Measurements from ENCODE around the gene CD163L1.
"Not testable (repeated sequence)": the region's sequence is repeated elsewhere in the genome, so short reads cannot be mapped to it uniquely, and the experiment has no call there.

The CD163L1 gene

DNA sequence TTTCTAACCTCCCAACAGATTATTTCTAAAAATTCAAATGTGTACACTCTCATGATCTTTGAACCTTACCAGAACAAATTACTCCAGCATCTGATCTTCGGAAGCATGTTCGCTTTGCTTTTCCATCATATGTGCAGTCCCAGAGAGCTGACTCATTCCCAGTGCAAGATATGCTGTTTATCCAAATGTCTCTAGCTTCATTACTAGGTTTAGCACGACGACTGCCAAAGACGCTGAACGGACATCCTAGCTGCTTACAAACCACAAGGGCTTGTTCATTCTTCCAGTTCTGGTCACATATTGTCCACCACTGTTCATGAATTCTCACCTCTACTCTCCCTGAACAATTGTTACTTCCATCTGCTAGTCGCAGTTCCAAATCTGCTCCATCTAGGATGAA lies 40.5 kb downstream of the CD163L1 start:
- FAIRE-seq: no peak

DNA sequence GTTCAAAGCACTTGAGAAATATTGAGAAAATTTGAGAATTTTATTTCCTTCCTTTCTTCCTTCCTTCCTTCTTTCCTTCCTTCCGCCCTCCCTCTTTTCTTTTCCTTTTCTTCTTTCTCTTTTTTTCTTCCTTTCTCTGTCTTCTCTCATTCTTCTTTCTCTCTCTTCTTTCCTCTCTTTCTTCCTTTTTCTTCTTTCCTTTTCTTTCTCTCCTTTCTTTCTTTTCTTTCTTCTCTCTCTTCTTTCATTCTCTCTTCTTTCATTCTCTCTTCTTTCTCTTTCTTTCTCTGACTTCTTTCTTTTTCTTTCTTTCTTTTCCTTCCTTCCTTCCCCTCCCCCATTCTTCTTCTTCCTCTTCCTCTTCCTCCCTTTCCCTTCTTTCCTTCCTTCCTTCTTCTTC lies 44.9 kb downstream of the CD163L1 start:
- no peak for FAIRE-seq

GRCh38 chr12:7396418-7396817 lies 47.5 kb downstream of the CD163L1 start:
- FAIRE-seq: no peak

DNA sequence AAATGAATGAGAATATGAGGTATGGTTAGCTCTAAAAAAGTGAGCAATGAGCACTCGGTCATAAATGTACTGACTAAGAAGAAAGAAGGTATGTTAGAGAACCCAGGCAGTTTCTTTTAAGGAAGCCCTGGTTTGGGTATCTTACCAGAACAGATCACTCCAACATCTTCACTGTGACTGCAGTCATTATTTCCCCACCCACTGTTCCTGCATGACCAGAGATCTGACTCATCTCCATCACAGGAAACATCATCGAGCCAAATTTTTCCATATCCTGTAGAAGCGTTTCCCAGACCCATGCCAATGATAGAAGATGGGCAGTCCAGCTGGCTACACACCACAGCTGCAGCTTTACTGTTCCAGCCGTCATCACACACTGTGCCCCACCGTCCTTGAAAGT lies 48.0 kb downstream of the CD163L1 start:
- no peak for FAIRE-seq

DNA sequence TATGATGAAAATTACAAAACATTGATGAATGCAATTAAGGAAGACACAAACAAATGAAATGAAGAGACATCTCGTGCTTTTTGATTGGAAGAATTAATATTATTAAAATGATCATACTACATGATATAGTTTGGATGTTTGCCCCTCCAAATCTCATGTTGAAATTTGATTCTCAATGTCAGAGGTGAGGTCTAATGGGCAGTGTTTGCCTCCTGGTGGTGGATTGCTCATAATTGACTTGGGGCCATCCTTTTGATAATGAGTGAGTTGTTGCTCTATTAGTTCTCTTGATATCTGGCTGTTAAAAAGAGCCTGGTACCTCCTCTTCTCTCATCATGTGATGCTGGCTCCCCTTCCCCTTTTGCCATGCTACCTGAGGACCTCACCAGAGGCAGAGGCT lies 56.7 kb downstream of the CD163L1 start:
- no peak for FAIRE-seq

GRCh38 chr12:7383157-7383556 lies 60.8 kb downstream of the CD163L1 start:
- no peak for FAIRE-seq

GRCh38 chr12:7376196-7376595 lies 67.8 kb downstream of the CD163L1 start:
- no peak for FAIRE-seq

DNA sequence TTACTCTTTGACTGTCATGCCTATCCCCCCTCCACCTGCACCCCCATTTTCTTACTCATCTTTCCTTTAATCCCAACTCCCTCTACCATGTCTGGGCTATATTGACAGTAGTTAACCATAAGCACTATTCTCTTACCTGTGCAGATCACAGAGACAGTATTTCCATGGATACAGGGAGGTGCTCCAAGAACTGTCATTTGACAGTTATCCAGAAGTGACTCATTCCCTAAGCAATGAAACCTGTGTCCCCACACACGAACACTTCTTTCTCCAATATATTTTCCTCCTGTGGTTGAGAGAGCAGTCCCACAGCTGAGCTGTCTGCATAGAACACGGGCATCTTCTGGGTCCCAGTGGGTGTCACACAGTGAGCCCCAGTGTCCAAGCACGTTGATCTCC lies 68.8 kb downstream of the CD163L1 start:
- no peak for FAIRE-seq

GRCh38 chr12:7374423-7375144 lies 69.4 kb downstream of the CD163L1 start:
- FAIRE-seq: no peak

DNA sequence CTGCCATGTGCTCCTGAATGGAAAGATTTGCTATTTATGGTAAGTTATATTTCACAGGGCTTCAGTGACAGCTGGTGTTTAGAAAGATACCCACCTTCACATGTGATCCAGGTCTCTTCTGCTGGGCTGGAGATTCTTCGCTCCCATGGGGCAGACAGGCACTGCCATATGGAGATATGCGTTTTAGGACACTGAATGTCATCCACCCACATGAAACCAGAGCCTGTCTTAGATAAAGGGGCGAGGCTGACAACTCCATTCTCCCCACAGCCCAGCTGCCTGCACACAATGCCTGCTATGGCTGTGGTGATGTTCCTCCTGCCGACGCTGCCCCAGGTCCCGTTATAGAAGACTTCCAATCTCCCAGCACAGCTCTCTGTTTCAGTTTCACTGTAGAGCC lies 70.7 kb downstream of the CD163L1 start:
- no peak for FAIRE-seq

DNA sequence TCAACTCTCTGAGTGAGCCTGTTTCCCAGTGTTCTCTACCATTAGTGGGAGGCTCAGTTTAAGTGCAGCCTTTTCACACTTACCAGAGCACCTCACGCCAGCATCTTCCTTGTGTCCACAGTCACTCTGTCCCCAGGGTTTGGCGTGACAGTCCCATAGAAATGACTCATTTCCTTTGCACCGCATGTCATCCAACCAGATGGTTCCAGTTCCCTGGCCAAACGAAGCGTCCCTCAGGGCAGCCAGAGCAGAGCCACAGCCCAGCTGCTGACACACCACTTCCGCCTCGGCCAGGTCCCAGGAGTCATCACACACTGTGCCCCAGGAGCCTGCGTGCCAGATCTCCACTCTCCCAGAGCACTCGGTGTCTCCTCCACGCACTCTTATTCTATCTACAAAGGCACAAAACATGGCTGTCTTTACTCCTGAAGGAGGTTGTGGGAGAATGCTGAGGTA lies 74.7 kb downstream of the CD163L1 start:
- no peak for FAIRE-seq

DNA sequence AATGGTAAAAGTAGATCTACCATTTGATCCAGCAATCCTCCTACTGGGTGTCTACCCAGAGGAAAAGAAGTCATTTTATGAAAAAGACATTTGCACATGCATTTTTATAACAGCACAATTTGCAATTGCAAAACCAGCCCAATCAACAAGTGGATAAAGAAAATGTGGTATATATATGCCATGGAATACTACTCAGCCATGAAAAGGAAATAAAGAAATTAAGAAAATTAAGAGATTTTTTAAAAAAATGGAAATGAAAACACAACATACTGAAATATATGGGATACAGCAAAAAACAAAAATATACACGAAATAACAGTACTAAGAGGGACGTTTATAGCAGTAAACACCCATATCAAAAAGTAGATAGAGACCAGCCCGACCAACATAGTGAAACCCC lies 81.2 kb downstream of the CD163L1 start:
- no peak for FAIRE-seq

GRCh38 chr12:7361265-7361664 lies 82.7 kb downstream of the CD163L1 start:
- FAIRE-seq: no peak

DNA sequence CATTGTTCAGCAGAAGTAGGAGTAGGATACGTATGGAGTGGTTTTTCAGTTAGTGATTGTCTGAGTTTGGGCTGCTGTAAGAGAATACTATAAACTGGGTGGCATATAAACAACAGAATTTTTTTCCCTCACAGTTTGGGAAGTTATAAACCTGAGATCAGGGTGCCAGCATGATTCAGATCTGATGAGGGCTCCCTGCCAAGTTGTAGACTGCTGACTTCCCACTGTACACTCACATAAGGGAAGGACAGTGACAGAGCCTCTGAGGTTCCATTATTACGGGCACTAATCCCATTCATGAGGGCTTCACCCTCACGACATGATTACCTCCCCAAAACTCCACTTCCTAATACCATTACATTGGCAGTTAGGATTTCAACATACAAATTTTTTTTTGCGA lies 89.4 kb downstream of the CD163L1 start:
- FAIRE-seq: no peak

GRCh38 chr12:7352661-7353060 lies 91.3 kb downstream of the CD163L1 start:
- no peak for FAIRE-seq

GRCh38 chr12:7351177-7351576 lies 92.8 kb downstream of the CD163L1 start:
- no peak for FAIRE-seq

DNA sequence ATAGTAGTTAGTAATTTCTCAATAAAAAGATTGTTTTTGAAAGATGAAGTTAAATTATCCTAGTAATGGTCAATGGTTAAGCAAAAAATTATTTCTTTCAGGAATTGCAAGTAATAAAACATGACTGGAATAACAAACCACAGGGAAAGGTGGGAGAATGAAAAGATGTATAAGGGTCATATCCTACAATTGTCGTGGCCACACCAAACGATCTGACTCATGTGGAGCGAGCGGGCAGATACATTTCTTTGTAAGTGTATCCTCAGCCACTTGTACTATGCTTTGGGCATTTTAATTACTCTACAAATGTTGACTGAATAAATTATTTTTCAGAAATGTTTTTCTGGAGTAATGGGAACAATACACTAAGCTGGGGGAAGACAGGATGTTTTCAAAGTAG lies 94.5 kb downstream of the CD163L1 start:
- FAIRE-seq: no peak

- FAIRE-seq: no peak
Observed at GRCh38 chr12:7346551-7347225, 97.3 kb downstream of the CD163L1 start.

GRCh38 chr12:7344833-7345606 lies 98.9 kb downstream of the CD163L1 start:
- no peak for FAIRE-seq

DNA sequence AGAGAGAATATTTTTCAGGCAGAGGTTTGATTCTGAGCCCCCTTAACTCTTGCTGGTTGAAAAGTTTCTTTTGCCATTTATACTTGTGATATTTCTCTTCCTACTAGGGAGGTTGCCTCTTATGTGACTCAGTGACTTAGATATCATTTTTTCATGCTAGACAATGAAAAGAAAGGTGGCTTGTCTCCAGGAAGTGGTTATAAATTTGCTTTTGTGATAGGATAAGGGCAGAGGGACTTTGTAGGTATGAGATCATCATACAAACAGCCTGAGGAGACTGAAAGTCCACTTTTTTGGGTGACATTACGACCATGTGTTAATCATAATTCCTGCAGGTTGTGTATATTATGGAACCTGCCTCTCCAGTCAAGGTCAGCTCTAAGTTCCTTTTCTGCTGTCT lies 104.3 kb downstream of the CD163L1 start:
- FAIRE-seq: no peak

DNA sequence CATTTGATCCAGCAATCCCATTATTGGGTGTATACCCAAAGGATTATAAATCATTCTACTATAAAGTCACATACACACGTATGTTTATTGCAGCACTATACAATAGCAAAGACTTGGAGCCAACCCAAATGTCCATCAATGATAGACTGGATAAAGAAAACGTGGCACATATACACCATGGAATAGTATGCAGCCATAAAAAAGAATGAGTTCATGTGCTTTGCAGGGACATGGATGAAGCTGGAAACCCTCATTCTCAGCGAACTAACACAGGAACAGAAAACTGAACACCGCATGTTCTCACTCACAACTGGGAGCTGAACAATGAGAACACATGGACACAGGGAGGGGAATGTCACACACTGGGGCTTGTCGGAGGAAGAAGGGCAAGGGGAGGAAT lies 106.2 kb downstream of the CD163L1 start:
- not testable (repeated sequence) for FAIRE-seq

DNA sequence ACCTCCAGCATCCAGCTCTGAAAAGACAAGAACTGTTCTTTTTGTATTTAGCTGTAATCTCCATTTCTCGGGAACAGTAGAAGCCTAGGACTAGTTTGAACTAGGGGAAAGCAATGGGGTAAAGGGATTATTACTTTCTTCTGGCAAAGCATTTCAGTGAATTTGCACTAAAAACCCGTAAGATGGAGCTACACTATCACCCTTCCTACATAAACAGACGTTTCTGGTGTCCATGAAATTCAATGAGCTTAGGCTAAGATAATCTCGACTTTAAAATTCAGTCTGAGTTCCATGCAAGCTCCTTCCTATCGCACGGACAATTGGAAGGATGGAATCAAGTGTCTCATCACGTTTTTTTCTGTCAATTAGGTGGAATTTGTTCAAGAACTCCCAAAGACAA lies 116.0 kb downstream of the CD163L1 start:
- FAIRE-seq: no peak

- FAIRE-seq: no peak
Observed at GRCh38 chr12:7324176-7324575, 119.8 kb downstream of the CD163L1 start.

DNA sequence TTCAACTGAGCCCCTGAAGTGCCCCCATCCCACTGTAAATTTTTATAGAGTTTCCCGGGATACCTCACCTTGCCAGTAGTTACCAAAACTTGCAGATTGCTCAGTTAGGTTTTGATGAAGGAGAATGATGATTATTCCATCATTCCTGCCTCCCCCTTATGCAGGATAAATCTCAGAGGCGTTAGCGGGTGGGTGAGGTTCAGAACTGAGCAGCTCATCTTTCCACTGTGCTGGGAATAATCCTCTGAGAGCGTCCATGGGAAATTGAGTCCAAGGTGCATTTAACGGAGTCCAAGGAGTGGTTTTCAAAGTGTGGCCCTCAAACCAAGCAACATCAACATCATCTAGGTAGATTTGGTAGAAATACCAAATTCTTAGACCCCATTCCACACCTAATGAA lies 121.4 kb downstream of the CD163L1 start:
- no peak for FAIRE-seq
